K562 (cell line): ENCODE results near the gene GUCA1A. TPM values are rescaled to one million over a fixed set of nuclear protein-coding genes. Genes with fewer than 3 reads are reported as not detected.

Experiments
- E2F6 ChIP-seq, 2 experiments: IDR thresholded peaks; 2 replicates each; pipeline ENCODE4 v1.6.1; 2011; ENCODE audit warnings: borderline replicate concordance in 1 of 2, control low read depth in 1 of 2, low read depth in 1 of 2, low read length in 1 of 2, mild to moderate bottlenecking in 1 of 2, mixed read lengths in 1 of 2, moderate library complexity in 1 of 2; ENCODE audit not compliant: insufficient read depth in 1 of 2, insufficient read length in 1 of 2, poor library complexity in 1 of 2, severe bottlenecking in 1 of 2; ENCODE audit errors: extremely low read depth in 1 of 2
- L3MBTL2 ChIP-seq: fragments of 450-650 bp; IDR thresholded peaks from 2 replicates; pipeline ENCODE4 v1.6.1; 2016; ENCODE audit warnings: mild to moderate bottlenecking, moderate library complexity
- REST ChIP-seq, 2 experiments: fragments of 450-650 bp; formaldehyde crosslinking in 1 of 2; IDR thresholded peaks; 2 replicates each; pipeline versions ENCODE4 v1.4.0 to v1.6.1; 2014 to 2020; ENCODE audit warnings: mild to moderate bottlenecking in 2 of 2, borderline replicate concordance in 1 of 2, low read depth in 1 of 2
- YBX1 ChIP-seq: fragments of 450-650 bp; IDR thresholded peaks from 2 replicates; pipeline ENCODE4 v1.7.1; 2016; ENCODE audit warnings: mild to moderate bottlenecking
- ZBTB12 ChIP-seq: fragments of 250-450 bp; sonication (Bioruptor Pico); IDR thresholded peaks from 2 replicates; pipeline ENCODE4 v1.4.0; 2020
- polyA plus RNA-seq, 8 experiments: library from polyadenylated mRNA; depleted of rRNA in 4 of 8; stranded (reverse) in 5 of 8; unstranded in 3 of 8; fragments of >200 nt; fragmentation: Nextera tagmentation in 2 of 8; fragmentation: Illumina TruSeq in 1 of 8; extraction: Ambion mirVana in 2 of 8; extraction: Trizol in 1 of 8; gene quantifications; 2 replicates each; pipeline versions ENCODE4 v1.2.1 to v1.2.3, GENCODE V29; 2011 to 2014; ENCODE audit warnings: inconsistent platforms in 1 of 8, missing spikeins in 1 of 8
- total RNA-seq, 7 experiments: library from RNA; depleted of rRNA in 6 of 7; stranded (reverse); fragments of >200 nt in 6 of 7; fragmentation: Illumina TruSeq in 2 of 7; extraction: Trizol in 2 of 7; gene quantifications; 2 replicates each; pipeline versions ENCODE4 v1.2.1 to v1.2.3, GENCODE V29; 2011 to 2021; ENCODE audit warnings: low replicate concordance in 1 of 7

Gene GUCA1A
- total and polyA plus RNA-seq, 9 of the 15 experiments (the other 6 are each of a cell fraction or from before 2014, with no cell fraction given): not detected

- TF ChIP-seq REST (IDR thresholded peaks at IDR 0.05; ENCODE audit: borderline replicate concordance): peak; percentile 14; the same call in 1 of the 2 replicates
- TF ChIP-seq REST (CRISPR knock-in tag; IDR thresholded peaks at IDR 0.05; ENCODE audit: low read depth): no peak
- TF ChIP-seq L3MBTL2: peak; percentile 61
- TF ChIP-seq YBX1: no peak
- no peak for TF ChIP-seq ZBTB12 (CRISPR knock-in tag)
- TF ChIP-seq E2F6 (IDR thresholded peaks at IDR 0.05; ENCODE audit: borderline replicate concordance in 1 of 2, extremely low read depth in 1 of 2, insufficient read depth in 1 of 2, insufficient read length in 1 of 2, low read depth in 1 of 2, low read length in 1 of 2, poor library complexity in 1 of 2, severe bottlenecking in 1 of 2): peak in 1 of 2 experiments; percentile 14
Measured at GRCh38 chr6:42156638-42157037, 16.5 kb upstream of the GUCA1A start (continued).
